Thymus (tissue), 11 donors: ENCODE results near the gene GPR85. TPM values are rescaled to one million over a fixed set of nuclear protein-coding genes. Genes with fewer than 3 reads are reported as not detected.

Experiments used
- DNase-seq, 9 donors: peaks; one replicate each; pipeline ENCODE4 v3.0.0-alpha.2; 2013; ENCODE audit warnings: low spot score in 9 of 9, low read depth in 6 of 9, missing footprints in 1 of 9
- H3K27ac ChIP-seq, 2 donors: one replicate each; pipeline ENCODE4 v1.5.1; 2013; ENCODE audit warnings: control low read depth in 1 of 2, low read depth in 1 of 2, low read length in 1 of 2, mild to moderate bottlenecking in 1 of 2, moderate library complexity in 1 of 2
- H3K27me3 ChIP-seq, 2 donors: one replicate each; pipeline ENCODE4 v1.5.1; 2013; ENCODE audit warnings: low read length in 1 of 2; ENCODE audit not compliant: control insufficient read depth in 2 of 2, insufficient read depth in 1 of 2
- H3K36me3 ChIP-seq, 2 donors: one replicate each; pipeline ENCODE4 v1.5.1; 2013; ENCODE audit warnings: low read length in 1 of 2, mild to moderate bottlenecking in 1 of 2, moderate library complexity in 1 of 2; ENCODE audit not compliant: control insufficient read depth in 2 of 2, insufficient read depth in 2 of 2
- H3K4me1 ChIP-seq, 2 donors: one replicate each; pipeline ENCODE4 v1.5.1; 2013; ENCODE audit warnings: low read length in 2 of 2; ENCODE audit not compliant: control insufficient read depth in 2 of 2, insufficient read depth in 2 of 2
- H3K4me3 ChIP-seq, 2 donors: one replicate each; pipeline ENCODE4 v1.5.1; 2013; ENCODE audit warnings: low read length in 2 of 2, control low read depth in 1 of 2, mild to moderate bottlenecking in 1 of 2
- H3K9me3 ChIP-seq, 2 donors: one replicate each; pipeline ENCODE4 v1.5.1; 2013; ENCODE audit warnings: low read length in 1 of 2, mild to moderate bottlenecking in 1 of 2; ENCODE audit not compliant: control insufficient read depth in 2 of 2, insufficient read depth in 1 of 2
- WGBS: extraction: QIAGEN DNeasy Blood & Tissue Kit; methylation state at CpG from one replicate; pipeline ENCODE4 v1.1.7; 2013; 5-methylcytosine and 5-hydroxymethylcytosine counted together
- polyA plus RNA-seq: library from polyadenylated mRNA; stranded (reverse); fragments of 200-250 nt; gene quantifications from one replicate; pipeline ENCODE4 v1.2.3, GENCODE V29; 2013
- total RNA-seq: library from RNA; stranded (reverse); fragments of 120-200 nt; gene quantifications from one replicate; pipeline ENCODE4 v1.2.4, GENCODE V29; 2013
- donor health status: healthy.

The GPR85 gene
- total and polyA plus RNA-seq, 2 donors: 0.71 to 1.3 TPM

GRCh38 chr7:113033959-113034358, 52.7 kb downstream of the GPR85 start:
- H3K36me3 ChIP-seq: no peaks in the 10 kb centered on the region
- H3K4me3 ChIP-seq: no peak overlapping the region
- 67% methylated on average over 2 of the region's 2 CpGs for WGBS
- no peaks in the 10 kb centered on the region for H3K4me1 ChIP-seq
- H3K9me3 ChIP-seq: no peaks in the 10 kb centered on the region
- no peaks in the 10 kb centered on the region for H3K27me3 ChIP-seq
- H3K27ac ChIP-seq: no peak overlapping the region
- DNase-seq: no peak

Other genes with a start within 250 kb of the GPR85 start
- 52.7 TPM for gene SMIM30, start 31.7 kb upstream of the GPR85 start, total RNA-seq
- 73.3 TPM for gene SMIM30, start 31.7 kb upstream of the GPR85 start, polyA plus RNA-seq